OCI-LY3 (cell line): Measurements from ENCODE around the gene DFFB.

Source experiments
- H2AFZ ChIP-seq: fragments of 200-600, 300-600 bp; shearing (Covaris generic); 2 replicates; pipeline ENCODE4 v1.6.0; 2014; ENCODE audit warnings: antibody characterized with exemption, low read depth, low read length
- H3K27ac ChIP-seq: fragments of 200-600, 300-600 bp; sonication (generic); 2 replicates; pipeline ENCODE4 v1.5.1; 2014; ENCODE audit warnings: mild to moderate bottlenecking, low read length, moderate library complexity, mixed read lengths
- H3K27me3 ChIP-seq: fragments of 200-600, 300-600 bp; sonication (generic); 2 replicates; pipeline ENCODE4 v1.6.1; 2014; ENCODE audit warnings: low read depth, low read length, mixed read lengths
- H3K36me3 ChIP-seq: fragments of 200-600, 300-600 bp; sonication (generic); replicated peaks from 2 replicates; pipeline ENCODE3; 2014; ENCODE audit warnings: low read depth, low read length, mixed read lengths
- H3K4me1 ChIP-seq: fragments of 300-600, 200-600 bp; sonication (generic); 2 replicates; pipeline ENCODE4 v1.6.1; 2014; ENCODE audit warnings: low read length, mixed read lengths
- H3K4me2 ChIP-seq: fragments of 200-600, 300-600 bp; sonication (generic); 2 replicates; pipeline ENCODE4 v1.6.1; 2014; ENCODE audit warnings: low read length, mixed read lengths
- H3K4me3 ChIP-seq: fragments of 300-600, 200-600 bp; sonication (generic); 2 replicates; pipeline ENCODE4 v1.5.1; 2014; ENCODE audit warnings: antibody characterized with exemption, mild to moderate bottlenecking, low read length, moderate library complexity
- H3K79me2 ChIP-seq: fragments of 300-600, 200-600 bp; shearing (Covaris generic); 2 replicates; pipeline ENCODE4 v1.6.1; 2014; ENCODE audit warnings: mild to moderate bottlenecking, low read length, mixed read lengths
- H3K9ac ChIP-seq: fragments of 300-600, 200-600 bp; shearing (Covaris generic); 2 replicates; pipeline ENCODE4 v1.6.0; 2014; ENCODE audit warnings: mild to moderate bottlenecking, low read length, moderate library complexity
- H3K9me3 ChIP-seq: fragments of 200-600, 300-600 bp; shearing (Covaris generic); 2 replicates; pipeline ENCODE4 v1.6.1; 2014; ENCODE audit warnings: low read length, mixed read lengths; ENCODE audit not compliant: insufficient read depth
- H4K20me1 ChIP-seq: fragments of 200-600, 300-600 bp; sonication (generic); 2 replicates; pipeline ENCODE4 v1.6.1; 2016; ENCODE audit warnings: low read length, mixed read lengths; ENCODE audit not compliant: insufficient read depth
- CTCF ChIP-seq: fragments of 200-600, 300-600 bp; sonication (generic); IDR thresholded peaks from 2 replicates; pipeline ENCODE4 v1.5.1; 2014; ENCODE audit warnings: antibody characterized with exemption, low read length, low read depth
- EZH2phosphoT487 ChIP-seq: fragments of 200-600 bp; shearing (Covaris generic); IDR thresholded peaks from 2 replicates; pipeline ENCODE4 v1.6.1; 2018; ENCODE audit warnings: antibody characterized with exemption, mixed run types, low read depth

Gene DFFB

GRCh38 chr1:3881193-3881480, 23.9 kb downstream of the DFFB start:
- Histone ChIP-seq H3K27ac (no peak overlapping the region), H3K4me3 (no peak overlapping the region), H3K9ac (no peak overlapping the region)

GRCh38 chr1:3883194-3883925, 26.1 kb downstream of the DFFB start:
- H3K4me3 ChIP-seq = no peak overlapping the region
- no peak overlapping the region for H2AFZ ChIP-seq
- TF ChIP-seq CTCF (no peak), EZH2phosphoT487 (no peak)
- no peak overlapping the region for H3K4me2 ChIP-seq
- H3K79me2 ChIP-seq = no peaks in the 10 kb centered on the region
- H3K27me3 ChIP-seq = no peaks in the 10 kb centered on the region
- H3K9ac ChIP-seq = no peak overlapping the region
- H3K27ac ChIP-seq = no peak overlapping the region
- no peaks in the 10 kb centered on the region for H4K20me1 ChIP-seq
- peaks cover 27% of the 10 kb centered on the region for H3K36me3 ChIP-seq
- H3K4me1 ChIP-seq = no peaks in the 10 kb centered on the region
- no peaks in the 10 kb centered on the region for H3K9me3 ChIP-seq

More at GRCh38 chr1:3881193-3881480, 23.9 kb downstream of the DFFB start:
- H4K20me1 ChIP-seq = no peaks in the 10 kb centered on the region
- H3K4me1 ChIP-seq = no peaks in the 10 kb centered on the region
- TF ChIP-seq EZH2phosphoT487 (no peak), CTCF (no peak)
- H2AFZ ChIP-seq = no peak overlapping the region
- peaks cover 19% of the 10 kb centered on the region for H3K36me3 ChIP-seq
- no peak overlapping the region for H3K4me2 ChIP-seq
- H3K9me3 ChIP-seq = no peaks in the 10 kb centered on the region
- no peaks in the 10 kb centered on the region for H3K27me3 ChIP-seq
- no peaks in the 10 kb centered on the region for H3K79me2 ChIP-seq

DNA sequence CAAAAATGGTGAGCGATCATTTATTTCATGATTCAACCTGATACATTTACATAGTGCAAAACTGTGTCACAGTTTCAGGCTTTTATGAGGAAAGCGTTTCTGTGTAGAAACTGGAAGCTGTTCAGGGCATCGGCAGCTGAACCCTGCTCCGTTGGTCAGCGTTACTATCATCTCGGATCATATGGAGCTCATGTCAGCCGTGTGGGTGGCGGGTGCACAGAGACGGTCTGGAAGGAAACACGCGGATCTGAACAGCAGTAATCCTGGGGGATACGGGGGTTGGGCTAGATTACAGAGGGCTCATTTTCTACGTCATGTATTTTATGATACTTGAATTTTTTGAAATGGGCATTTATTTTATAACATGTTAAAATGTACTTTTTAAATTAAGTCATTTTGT, 27.7 kb downstream of the DFFB start:
- TF ChIP-seq EZH2phosphoT487 = no peak
- no peak for TF ChIP-seq CTCF
- Histone ChIP-seq H3K79me2 (no peaks in the 10 kb centered on the region), H3K27me3 (no peaks in the 10 kb centered on the region), H3K4me1 (no peaks in the 10 kb centered on the region), H3K27ac (no peak overlapping the region), H3K9me3 (no peaks in the 10 kb centered on the region), H3K9ac (no peak overlapping the region), H3K4me2 (no peak overlapping the region), H3K36me3 (peaks cover 18% of the 10 kb centered on the region), H3K4me3 (no peak overlapping the region), H4K20me1 (no peaks in the 10 kb centered on the region), H2AFZ (no peak overlapping the region)

DNA sequence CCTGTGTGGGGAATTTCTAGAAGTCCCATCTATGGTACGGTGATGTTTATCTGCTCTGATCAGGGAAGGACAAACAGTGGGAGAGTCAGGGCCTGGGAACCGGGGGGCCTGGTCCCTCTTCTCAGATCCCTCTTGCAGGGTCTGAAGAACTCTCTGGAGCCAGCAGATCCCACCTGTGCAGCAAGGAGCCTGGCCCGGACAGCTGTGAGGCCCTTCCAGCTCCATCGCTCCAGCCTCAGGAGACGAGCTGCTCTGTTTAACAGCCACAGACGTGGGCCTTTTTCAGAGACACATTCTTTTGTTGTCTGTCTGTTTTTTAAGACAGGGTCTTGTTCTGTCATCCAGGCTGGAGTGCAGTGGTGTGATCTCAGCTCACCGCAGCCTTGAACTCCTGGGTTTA, 28.3 kb downstream of the DFFB start:
- no peak overlapping the region for H2AFZ ChIP-seq
- TF ChIP-seq EZH2phosphoT487 (no peak), CTCF (no peak)
- no peak overlapping the region for H3K27ac ChIP-seq
- no peak overlapping the region for H3K4me3 ChIP-seq
- H4K20me1 ChIP-seq = no peaks in the 10 kb centered on the region
- no peaks in the 10 kb centered on the region for H3K9me3 ChIP-seq
- no peaks in the 10 kb centered on the region for H3K4me1 ChIP-seq
- H3K9ac ChIP-seq = no peak overlapping the region
- H3K36me3 ChIP-seq = peaks cover 23% of the 10 kb centered on the region
- H3K79me2 ChIP-seq = no peaks in the 10 kb centered on the region
- no peak overlapping the region for H3K4me2 ChIP-seq
- no peaks in the 10 kb centered on the region for H3K27me3 ChIP-seq
